Heart left ventricle (tissue), 13 donors: Measurements from ENCODE around the gene ISG20.

ENCODE experiments used
- POLR2A ChIP-seq, 2 donors: fragments of 450-650 bp; IDR thresholded peaks; one replicate each; pipeline ENCODE4 v1.6.1; 2017; ENCODE audit warnings: antibody characterized with exemption in 2 of 2, mild to moderate bottlenecking in 2 of 2, moderate library complexity in 2 of 2
- TF ChIP-seq, protein P1 (sequence below), 12 donors: fragments of 200-600 bp; sonication (generic) in 4 of 12; IDR thresholded peaks; one replicate each; pipeline versions ENCODE4 v1.5.0 to v1.8.0; 2018 to 2022; ENCODE audit warnings: antibody characterized with exemption in 12 of 12, mild to moderate bottlenecking in 5 of 12
- donor health status: ischemic (EF 13 %, LVEDD 7.1; RV severe dilation, severe dysfunction).
- donor health status: DM: no; HTN: yes; CAD: no.
- donor health status: DM: no; HTN: no; CAD: no.
- donor health status: ischemic (EF 25% LVEDD 6.9; RV normal size, moderate dysfunction).
- donor health status: ischemic (EF 25% LVEDD 5.7; RV mildly dilated, moderate dysfunction).
- donor health status: ischemic (EF 35%, LVEDD 5.7; RV mildly dilated, moderate dysfunction).
- donor health status: nonischemic (EF 11% LVEDD 7.7; RV severe dilation, severe dysfunction).
- donor health status: DM: yes; HTN: yes; CAD: no.
- donor health status: PGD.
- donor health status: ischemic (EF 29% LVEDD 5.4; RV normal size, mild dysfunction).
- donor health status: nonischemic (EF 23%, LVEDD 6.1; RV moderate dilation, normal function).

- no peak for TF ChIP-seq POLR2A (IDR thresholded peaks at IDR 0.05)
- TF ChIP-seq, protein P1, sequence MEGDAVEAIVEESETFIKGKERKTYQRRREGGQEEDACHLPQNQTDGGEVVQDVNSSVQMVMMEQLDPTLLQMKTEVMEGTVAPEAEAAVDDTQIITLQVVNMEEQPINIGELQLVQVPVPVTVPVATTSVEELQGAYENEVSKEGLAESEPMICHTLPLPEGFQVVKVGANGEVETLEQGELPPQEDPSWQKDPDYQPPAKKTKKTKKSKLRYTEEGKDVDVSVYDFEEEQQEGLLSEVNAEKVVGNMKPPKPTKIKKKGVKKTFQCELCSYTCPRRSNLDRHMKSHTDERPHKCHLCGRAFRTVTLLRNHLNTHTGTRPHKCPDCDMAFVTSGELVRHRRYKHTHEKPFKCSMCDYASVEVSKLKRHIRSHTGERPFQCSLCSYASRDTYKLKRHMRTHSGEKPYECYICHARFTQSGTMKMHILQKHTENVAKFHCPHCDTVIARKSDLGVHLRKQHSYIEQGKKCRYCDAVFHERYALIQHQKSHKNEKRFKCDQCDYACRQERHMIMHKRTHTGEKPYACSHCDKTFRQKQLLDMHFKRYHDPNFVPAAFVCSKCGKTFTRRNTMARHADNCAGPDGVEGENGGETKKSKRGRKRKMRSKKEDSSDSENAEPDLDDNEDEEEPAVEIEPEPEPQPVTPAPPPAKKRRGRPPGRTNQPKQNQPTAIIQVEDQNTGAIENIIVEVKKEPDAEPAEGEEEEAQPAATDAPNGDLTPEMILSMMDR (IDR thresholded peaks at IDR 0.05): no peak
These were observed 57.0 kb downstream of the ISG20 start for GRCh38 chr15:88695691-88696251.
